ENCODE data around the gene ATP1A1.

The ATP1A1 gene

DNA sequence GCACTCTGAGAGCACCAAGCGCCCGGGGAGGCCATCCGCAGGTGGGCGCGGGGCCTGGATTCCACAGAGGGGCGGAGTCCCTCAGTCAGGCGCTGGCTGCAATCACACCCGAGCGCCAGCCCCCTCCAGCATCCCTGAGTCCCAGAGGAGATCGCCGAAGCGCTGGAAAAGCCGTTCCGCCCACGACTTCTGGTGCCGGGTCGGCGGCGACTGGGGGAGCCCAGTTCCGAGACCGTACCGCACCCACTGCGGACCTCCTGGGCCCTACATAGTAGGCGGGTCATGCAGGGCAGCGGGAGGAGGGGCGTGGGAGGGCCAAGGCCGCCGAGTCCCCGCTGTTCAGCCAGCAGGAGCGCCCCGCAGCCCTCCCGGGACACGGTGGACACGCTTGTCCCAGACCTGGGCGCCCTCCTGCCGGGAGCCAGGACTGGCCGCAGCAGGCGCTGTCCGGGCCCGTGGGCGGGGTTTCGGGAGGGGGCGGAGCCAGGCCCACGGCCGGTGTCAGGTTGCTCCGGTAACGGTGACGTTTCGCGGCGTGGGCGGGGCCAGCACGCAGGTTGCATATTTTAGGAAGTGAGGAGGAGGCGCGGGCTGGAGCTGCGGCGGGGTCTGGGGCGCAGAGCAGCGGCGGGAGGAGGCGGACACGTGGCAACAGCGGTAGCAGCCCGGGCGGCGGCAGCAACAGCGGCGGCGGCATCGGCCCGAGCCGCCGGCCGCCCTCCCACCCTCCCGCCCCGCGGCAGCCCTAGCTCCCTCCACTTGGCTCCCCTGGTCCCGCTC lies at the start of gene ATP1A1:
Gene ATP1A1 (plus strand): TSS at position 594 of the 780 bp plus-strand sequence. CDS start 268 bp downstream, outside the sequence.
- H2AFZ ChIP-seq (ENCODE audit: low read depth, low read length): peak within 1 kb of the TSS; percentile 86
- H3K4me3 ChIP-seq (ENCODE audit: low read length): peak within 1 kb of the TSS; percentile 74
- H3K27me3 ChIP-seq (ENCODE audit: insufficient read depth, low read length): peaks cover 4% of the 10 kb centered on the region
- peaks cover 29% of the 10 kb centered on the region for H3K4me1 ChIP-seq (ENCODE audit: insufficient read depth, low read length)
- H3K36me3 ChIP-seq (ENCODE audit: insufficient read depth, low read length): no peaks in the 10 kb centered on the region
- no peaks in the 10 kb centered on the region for H3K9me3 ChIP-seq (ENCODE audit: low read length)

- H3K4me3 ChIP-seq (ENCODE audit: low read length): no peak overlapping the region
- H3K4me1 ChIP-seq (ENCODE audit: insufficient read depth, low read length): no peaks in the 10 kb centered on the region
- H3K27me3 ChIP-seq (ENCODE audit: insufficient read depth, low read length): no peaks in the 10 kb centered on the region
- no peak overlapping the region for H2AFZ ChIP-seq (ENCODE audit: low read depth, low read length)
- H3K9me3 ChIP-seq (ENCODE audit: low read length): no peaks in the 10 kb centered on the region
- no peaks in the 10 kb centered on the region for H3K36me3 ChIP-seq (ENCODE audit: insufficient read depth, low read length)
Observed at GRCh38 chr1:116323491-116323890, 49.6 kb upstream of the ATP1A1 start.

DNA sequence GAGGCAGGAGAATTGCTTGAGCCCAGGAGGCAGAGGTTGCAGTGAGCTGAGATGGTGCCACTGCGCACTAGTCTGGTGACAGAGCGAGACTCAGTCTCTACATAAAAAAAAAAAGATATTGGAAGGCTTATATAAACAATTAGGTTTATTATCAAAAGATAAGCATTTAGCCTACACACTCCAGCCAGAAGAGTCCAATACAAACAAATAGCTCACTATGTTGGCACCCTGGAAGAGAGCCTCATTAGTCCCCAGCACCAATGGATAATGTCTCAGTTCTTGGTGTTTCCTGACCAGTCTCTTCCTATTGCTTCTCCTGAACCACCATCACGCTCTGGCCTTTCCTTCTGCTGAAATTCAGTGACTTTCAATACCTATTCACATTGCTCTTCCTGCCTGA lies 48.6 kb upstream of the ATP1A1 start:
- Histone ChIP-seq H3K9me3 (ENCODE audit: low read length) (no peaks in the 10 kb centered on the region), H3K4me3 (ENCODE audit: low read length) (no peak overlapping the region), H3K4me1 (ENCODE audit: insufficient read depth, low read length) (no peaks in the 10 kb centered on the region), H3K36me3 (ENCODE audit: insufficient read depth, low read length) (no peaks in the 10 kb centered on the region), H2AFZ (ENCODE audit: low read depth, low read length) (no peak overlapping the region), H3K27me3 (ENCODE audit: insufficient read depth, low read length) (no peaks in the 10 kb centered on the region)

DNA sequence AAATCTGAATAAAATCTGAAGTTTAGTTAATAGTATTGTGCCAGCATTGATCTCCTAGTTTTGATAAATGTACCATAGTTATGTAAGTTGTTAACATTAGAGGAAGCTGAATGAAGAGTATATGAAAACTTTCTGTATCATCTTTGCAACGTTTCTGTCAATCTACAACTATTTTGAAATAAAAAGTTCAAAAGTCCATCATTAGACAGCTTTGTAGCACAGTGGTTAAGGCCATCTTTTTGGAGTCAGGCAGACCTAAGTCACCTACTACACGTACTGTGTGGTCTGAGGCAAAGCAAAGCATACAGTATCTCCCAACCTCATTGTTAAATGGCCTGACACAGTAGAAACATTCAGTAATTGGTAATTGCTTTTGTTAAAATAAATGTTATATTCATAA lies 47.9 kb upstream of the ATP1A1 start:
- Histone ChIP-seq H3K27me3 (ENCODE audit: insufficient read depth, low read length) (no peaks in the 10 kb centered on the region), H3K4me3 (ENCODE audit: low read length) (no peak overlapping the region), H3K36me3 (ENCODE audit: insufficient read depth, low read length) (no peaks in the 10 kb centered on the region), H3K9me3 (ENCODE audit: low read length) (no peaks in the 10 kb centered on the region), H3K4me1 (ENCODE audit: insufficient read depth, low read length) (no peaks in the 10 kb centered on the region), H2AFZ (ENCODE audit: low read depth, low read length) (no peak overlapping the region)

DNA sequence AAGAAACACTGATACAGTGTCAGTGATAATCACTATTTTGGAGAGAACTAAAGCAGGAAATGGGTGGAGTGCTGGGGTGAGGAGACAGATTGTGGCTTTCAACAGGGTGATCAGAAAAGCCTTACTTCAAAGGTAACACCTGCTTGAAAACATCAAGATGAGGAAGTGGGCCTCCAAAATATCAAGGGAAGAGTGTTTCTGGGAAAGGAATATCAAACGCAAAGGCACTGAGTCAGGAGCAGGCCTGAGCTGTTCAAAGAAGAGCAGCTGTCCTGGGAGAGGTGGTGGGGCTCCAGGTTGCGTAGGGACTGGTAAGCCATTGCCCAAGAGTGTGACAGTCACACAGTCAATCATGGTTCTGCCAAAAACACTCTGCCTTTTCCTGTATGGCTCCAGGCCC lies 47.1 kb upstream of the ATP1A1 start:
- Histone ChIP-seq H3K9me3 (ENCODE audit: low read length) (no peaks in the 10 kb centered on the region), H3K36me3 (ENCODE audit: insufficient read depth, low read length) (no peaks in the 10 kb centered on the region), H3K4me3 (ENCODE audit: low read length) (no peak overlapping the region), H3K4me1 (ENCODE audit: insufficient read depth, low read length) (no peaks in the 10 kb centered on the region), H2AFZ (ENCODE audit: low read depth, low read length) (no peak overlapping the region), H3K27me3 (ENCODE audit: insufficient read depth, low read length) (no peaks in the 10 kb centered on the region)

DNA sequence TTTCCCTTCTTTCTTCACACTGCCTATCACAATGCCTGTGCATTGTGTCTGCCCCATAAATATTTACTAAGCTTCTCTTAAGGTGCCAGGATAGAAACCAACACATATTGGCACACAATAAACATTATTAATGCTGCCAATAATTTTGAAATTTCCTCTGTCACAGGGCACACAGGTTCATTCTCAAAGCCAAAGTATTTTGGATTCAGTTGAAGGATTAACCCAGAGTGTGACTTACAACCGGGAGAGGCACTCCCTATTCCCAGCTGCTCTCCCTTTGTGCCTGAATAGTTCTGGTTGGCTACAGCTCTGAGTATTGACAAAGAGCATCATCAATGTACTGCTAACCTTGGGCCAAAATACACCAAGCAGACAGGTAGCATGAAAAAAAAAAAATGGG lies 46.6 kb upstream of the ATP1A1 start:
- Histone ChIP-seq H2AFZ (ENCODE audit: low read depth, low read length) (no peak overlapping the region), H3K27me3 (ENCODE audit: insufficient read depth, low read length) (no peaks in the 10 kb centered on the region), H3K4me1 (ENCODE audit: insufficient read depth, low read length) (no peaks in the 10 kb centered on the region), H3K4me3 (ENCODE audit: low read length) (no peak overlapping the region), H3K36me3 (ENCODE audit: insufficient read depth, low read length) (no peaks in the 10 kb centered on the region), H3K9me3 (ENCODE audit: low read length) (no peaks in the 10 kb centered on the region)

GRCh38 chr1:116328671-116329070 lies 44.4 kb upstream of the ATP1A1 start:
- H3K4me3 ChIP-seq (ENCODE audit: low read length): no peak overlapping the region
- no peaks in the 10 kb centered on the region for H3K27me3 ChIP-seq (ENCODE audit: insufficient read depth, low read length)
- no peaks in the 10 kb centered on the region for H3K4me1 ChIP-seq (ENCODE audit: insufficient read depth, low read length)
- H3K9me3 ChIP-seq (ENCODE audit: low read length): no peaks in the 10 kb centered on the region
- no peaks in the 10 kb centered on the region for H3K36me3 ChIP-seq (ENCODE audit: insufficient read depth, low read length)
- H2AFZ ChIP-seq (ENCODE audit: low read depth, low read length): no peak overlapping the region

DNA sequence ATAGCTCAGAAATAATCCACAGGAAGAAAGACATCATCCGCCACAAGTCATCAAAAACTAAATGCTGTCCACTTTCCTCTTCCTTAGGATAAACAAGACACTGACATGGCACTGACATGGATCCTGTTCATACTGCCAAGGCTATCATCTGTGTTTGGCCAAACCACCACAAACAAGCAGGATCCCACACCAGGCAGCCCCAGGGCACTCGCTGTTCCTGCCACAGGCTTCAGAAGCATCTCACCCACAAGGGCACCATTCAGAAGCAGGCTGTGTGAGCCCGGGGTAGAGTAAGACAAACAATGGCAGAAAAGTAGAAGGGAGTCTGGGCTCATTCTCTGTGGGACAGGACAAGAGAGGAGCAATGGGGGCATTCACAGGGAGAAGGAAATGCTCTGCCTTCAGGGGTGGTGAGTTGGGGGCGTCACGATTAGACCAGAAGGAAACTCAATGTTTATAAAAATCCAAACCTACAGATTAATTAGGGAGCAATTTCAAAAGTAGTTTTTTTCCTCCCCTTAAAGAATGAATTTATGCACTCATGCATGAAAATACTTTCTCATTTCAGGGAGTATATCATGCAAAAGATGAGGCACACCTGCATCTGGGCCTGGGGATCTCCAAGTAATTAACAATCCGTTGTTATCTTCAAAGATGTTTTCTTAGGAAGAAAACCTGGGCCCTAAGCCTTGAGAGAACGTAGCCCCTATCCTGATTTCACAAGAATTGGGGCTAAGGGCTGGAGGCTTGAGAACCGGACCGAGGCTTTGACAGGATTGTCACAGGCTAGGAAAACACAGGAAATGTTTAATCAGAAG lies 43.3 kb upstream of the ATP1A1 start:
- Histone ChIP-seq H3K4me1 (ENCODE audit: insufficient read depth, low read length) (no peaks in the 10 kb centered on the region), H3K27me3 (ENCODE audit: insufficient read depth, low read length) (no peaks in the 10 kb centered on the region), H3K36me3 (ENCODE audit: insufficient read depth, low read length) (no peaks in the 10 kb centered on the region), H2AFZ (ENCODE audit: low read depth, low read length) (no peak overlapping the region), H3K4me3 (ENCODE audit: low read length) (no peak overlapping the region), H3K9me3 (ENCODE audit: low read length) (no peaks in the 10 kb centered on the region)

GRCh38 chr1:116330342-116330652 lies 42.7 kb upstream of the ATP1A1 start:
- no peaks in the 10 kb centered on the region for H3K9me3 ChIP-seq (ENCODE audit: low read length)
- H2AFZ ChIP-seq (ENCODE audit: low read depth, low read length): no peak overlapping the region
- H3K36me3 ChIP-seq (ENCODE audit: insufficient read depth, low read length): no peaks in the 10 kb centered on the region
- no peak overlapping the region for H3K4me3 ChIP-seq (ENCODE audit: low read length)
- no peaks in the 10 kb centered on the region for H3K27me3 ChIP-seq (ENCODE audit: insufficient read depth, low read length)
- H3K4me1 ChIP-seq (ENCODE audit: insufficient read depth, low read length): no peaks in the 10 kb centered on the region

DNA sequence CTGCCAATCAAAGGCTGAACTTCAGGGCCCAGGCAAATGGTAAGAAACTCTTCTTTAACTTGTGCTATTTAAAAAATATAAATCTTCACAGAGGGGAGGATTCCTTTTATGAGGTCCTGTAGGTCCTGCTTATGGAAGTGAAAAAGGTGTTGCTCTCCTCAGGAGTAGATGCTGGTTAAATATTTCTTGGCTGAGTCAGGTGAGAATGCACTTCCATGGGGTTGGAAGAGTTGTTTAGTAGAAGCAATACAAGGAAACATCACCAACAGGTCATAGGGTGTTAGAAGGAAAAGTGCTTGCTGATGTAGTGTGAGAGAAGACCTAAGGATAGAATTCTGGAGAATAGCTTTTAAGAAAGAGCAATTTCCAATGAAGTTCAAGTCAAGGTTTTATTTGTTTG lies 42.2 kb upstream of the ATP1A1 start:
- Histone ChIP-seq H3K4me3 (ENCODE audit: low read length) (no peak overlapping the region), H3K9me3 (ENCODE audit: low read length) (no peaks in the 10 kb centered on the region), H3K4me1 (ENCODE audit: insufficient read depth, low read length) (no peaks in the 10 kb centered on the region), H3K27me3 (ENCODE audit: insufficient read depth, low read length) (no peaks in the 10 kb centered on the region), H3K36me3 (ENCODE audit: insufficient read depth, low read length) (no peaks in the 10 kb centered on the region), H2AFZ (ENCODE audit: low read depth, low read length) (no peak overlapping the region)

DNA sequence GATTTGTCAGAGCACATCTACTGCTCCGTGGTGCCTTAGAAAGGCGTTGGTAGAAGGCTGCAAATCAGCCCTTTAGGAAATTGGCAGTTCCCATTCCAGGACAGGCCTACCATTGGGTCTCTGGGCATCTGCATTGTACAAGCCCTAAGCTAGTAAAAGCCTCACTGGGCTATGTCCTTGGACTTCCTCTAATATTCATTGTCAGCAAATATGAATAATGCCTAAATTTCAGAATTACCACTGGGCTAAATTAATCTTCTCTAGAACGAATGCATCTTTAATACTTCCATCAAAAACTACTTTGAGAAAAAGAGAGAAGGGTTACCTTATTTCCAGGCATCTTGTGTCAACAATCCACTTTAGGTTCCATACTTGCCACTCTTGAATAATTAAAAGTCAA lies 41.5 kb upstream of the ATP1A1 start:
- Histone ChIP-seq H3K27me3 (ENCODE audit: insufficient read depth, low read length) (no peaks in the 10 kb centered on the region), H3K4me1 (ENCODE audit: insufficient read depth, low read length) (no peaks in the 10 kb centered on the region), H3K4me3 (ENCODE audit: low read length) (no peak overlapping the region), H3K36me3 (ENCODE audit: insufficient read depth, low read length) (no peaks in the 10 kb centered on the region), H3K9me3 (ENCODE audit: low read length) (no peaks in the 10 kb centered on the region), H2AFZ (ENCODE audit: low read depth, low read length) (no peak overlapping the region)

GRCh38 chr1:116332451-116332850 lies 40.6 kb upstream of the ATP1A1 start:
- Histone ChIP-seq H3K27me3 (ENCODE audit: insufficient read depth, low read length) (no peaks in the 10 kb centered on the region), H2AFZ (ENCODE audit: low read depth, low read length) (no peak overlapping the region), H3K4me3 (ENCODE audit: low read length) (no peak overlapping the region), H3K36me3 (ENCODE audit: insufficient read depth, low read length) (no peaks in the 10 kb centered on the region), H3K9me3 (ENCODE audit: low read length) (no peaks in the 10 kb centered on the region), H3K4me1 (ENCODE audit: insufficient read depth, low read length) (no peaks in the 10 kb centered on the region)

DNA sequence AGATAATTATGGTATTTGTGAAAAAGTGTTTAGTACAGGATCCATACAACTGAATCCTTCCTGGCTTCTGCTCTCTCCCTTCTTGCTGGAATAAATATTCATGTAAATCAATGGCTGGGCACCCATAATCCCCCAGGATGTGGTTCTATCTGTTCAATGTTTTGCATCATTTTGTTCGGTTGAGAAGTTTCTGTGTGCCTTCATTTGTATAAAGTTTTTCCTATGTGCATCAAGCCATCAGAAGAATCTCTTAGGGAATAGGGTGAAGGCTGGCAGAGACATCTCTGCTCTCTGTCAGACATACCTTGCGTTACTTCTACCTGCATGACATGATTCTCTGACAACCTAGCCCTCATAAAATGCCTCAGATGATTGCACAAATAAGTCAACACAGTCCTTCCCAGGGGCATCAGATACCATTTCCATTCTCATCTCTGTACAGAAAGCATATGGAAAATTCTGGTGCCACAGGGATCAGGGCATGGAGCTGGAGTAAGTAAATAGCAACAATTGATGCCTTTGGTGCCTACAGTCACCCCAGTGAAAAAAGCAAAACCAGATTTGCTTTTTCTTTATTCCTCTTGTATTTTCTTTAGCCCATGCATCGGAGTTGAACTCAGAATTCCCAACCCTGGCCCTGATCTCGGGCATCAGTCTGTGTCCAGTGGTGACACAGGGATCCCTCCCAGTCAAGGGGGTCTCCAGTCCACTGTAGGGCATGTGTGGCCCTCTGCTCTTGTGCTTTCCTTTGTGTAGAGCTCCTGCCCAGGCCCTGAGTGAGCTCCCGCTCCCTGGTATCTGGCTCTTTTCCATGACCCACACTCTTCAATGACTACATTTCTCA lies 39.7 kb upstream of the ATP1A1 start:
- no peaks in the 10 kb centered on the region for H3K4me1 ChIP-seq (ENCODE audit: insufficient read depth, low read length)
- H3K36me3 ChIP-seq (ENCODE audit: insufficient read depth, low read length): no peaks in the 10 kb centered on the region
- H3K4me3 ChIP-seq (ENCODE audit: low read length): no peak overlapping the region
- no peak overlapping the region for H2AFZ ChIP-seq (ENCODE audit: low read depth, low read length)
- no peaks in the 10 kb centered on the region for H3K9me3 ChIP-seq (ENCODE audit: low read length)
- H3K27me3 ChIP-seq (ENCODE audit: insufficient read depth, low read length): no peaks in the 10 kb centered on the region
